SH-SY5Y (cell line): Measurements from ENCODE around the gene STEAP2.

Experiments
- GATA2 ChIP-seq: IDR thresholded peaks from 2 replicates; pipeline ENCODE4 v1.6.1; 2011; ENCODE audit warnings: mild to moderate bottlenecking, low read depth, low read length
- GATA3 ChIP-seq: IDR thresholded peaks from 2 replicates; pipeline ENCODE4 v1.6.1; 2011; ENCODE audit warnings: low read depth, mild to moderate bottlenecking, low read length, moderate library complexity

GRCh38 chr7:90211391-90212148 is at the start of gene STEAP2:
- no peak for TF ChIP-seq GATA2
- TF ChIP-seq GATA3, result no peak
